Measurements from ENCODE around the gene E2F3.

- TF ChIP-seq CTCF (IDR thresholded peaks at IDR 0.05) (no peak), POLR2A (IDR thresholded peaks at IDR 0.05; ENCODE audit: low read depth) (no peak), POLR2AphosphoS5 (IDR thresholded peaks at IDR 0.05) (no peak), EP300 (IDR thresholded peaks at IDR 0.05) (no peak)
Observed at GRCh38 chr6:20533746-20534294, 132.1 kb downstream of the E2F3 start.

Measured in esophagus muscularis mucosa (tissue), 4 donors.